ENCODE results near the gene HIPK2. TPM values are rescaled to one million over a fixed set of nuclear protein-coding genes. Genes with fewer than 3 reads are reported as not detected.
A peak's percentile ranks its signal among the peaks of the same experiment; 100 is the strongest.

HIPK2 gene
- total RNA-seq, 2 donors from 2014 or later: 95.1 to 125 TPM

- Histone ChIP-seq H3K4me3 (ENCODE audit: low read length) (no peak overlapping the region), H3K36me3 (ENCODE audit: control insufficient read depth, insufficient read depth, low read length) (peaks cover 59% of the 10 kb centered on the region), H3K27me3 (ENCODE audit: control insufficient read depth, insufficient read depth, low read length, poor library complexity, severe bottlenecking) (no peaks in the 10 kb centered on the region), H3K27ac (ENCODE audit: low read depth, low read length) (no peak overlapping the region), H3K9me3 (ENCODE audit: control insufficient read depth, low read length) (no peaks in the 10 kb centered on the region), H3K9ac (ENCODE audit: extremely low read depth, low read length, poor library complexity, severe bottlenecking) (no peak overlapping the region), H3K4me1 (ENCODE audit: control insufficient read depth, insufficient read depth, low read length) (no peaks in the 10 kb centered on the region)
- Mint-ChIP-seq H3K27ac (no peak overlapping the region), H3K36me3 (ENCODE audit: low read depth) (peaks cover 19% of the 10 kb centered on the region), H3K9me3 (no peaks in the 10 kb centered on the region), H3K4me3 (no peak overlapping the region), H3K4me1 (peaks cover 4% of the 10 kb centered on the region), H3K27me3 (ENCODE audit: insufficient read depth) (no peaks in the 10 kb centered on the region)
- no peak for TF ChIP-seq CTCF (conservative IDR thresholded peaks at IDR 0.05)
- peak; percentile 17 for DNase-seq
- WGBS, 2 experiments (ENCODE audit: insufficient coverage in 1 of 2, insufficient read length in 1 of 2): 67 to 90% methylated on average over 1 to 5 of the region's 5 CpGs
Measured at GRCh38 chr7:139703487-139704307, 74.1 kb downstream of the HIPK2 start.

DNA sequence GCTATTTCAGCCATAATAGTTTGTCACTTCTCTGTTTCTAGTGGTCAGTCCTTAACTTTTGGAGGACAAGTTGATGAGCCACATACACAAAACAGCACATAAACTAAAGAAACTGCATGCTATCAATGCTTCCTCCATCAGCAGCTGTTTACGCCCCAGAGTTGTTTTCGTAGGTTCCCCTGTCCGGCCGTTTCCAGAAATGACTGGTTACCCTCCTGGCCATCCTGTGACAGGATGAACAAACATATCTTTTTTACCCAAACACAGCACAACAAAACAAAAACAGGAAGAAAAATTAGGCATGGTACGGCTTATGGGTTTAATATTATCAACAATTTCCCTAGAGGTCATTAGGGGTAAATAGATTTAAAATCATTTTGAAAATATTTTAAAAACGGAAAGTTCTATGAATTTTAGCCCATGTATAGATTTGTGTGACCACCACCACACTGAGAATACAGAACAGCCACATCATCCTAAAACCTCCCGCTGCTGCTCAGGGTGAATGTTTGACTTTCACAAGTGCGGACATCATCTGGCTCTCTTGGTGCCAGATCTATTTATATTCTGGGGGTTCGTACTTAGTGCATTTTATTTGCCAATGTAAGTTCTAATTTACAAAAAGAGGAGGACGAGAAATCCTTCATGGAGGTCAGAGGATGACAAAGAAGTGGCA lies 74.8 kb downstream of the HIPK2 start:
- Histone ChIP-seq H3K36me3 (ENCODE audit: control insufficient read depth, insufficient read depth, low read length) (peaks cover 63% of the 10 kb centered on the region), H3K4me3 (ENCODE audit: low read length) (no peak overlapping the region), H3K27me3 (ENCODE audit: control insufficient read depth, insufficient read depth, low read length, poor library complexity, severe bottlenecking) (no peaks in the 10 kb centered on the region), H3K9me3 (ENCODE audit: control insufficient read depth, low read length) (no peaks in the 10 kb centered on the region), H3K4me1 (ENCODE audit: control insufficient read depth, insufficient read depth, low read length) (no peaks in the 10 kb centered on the region), H3K9ac (ENCODE audit: extremely low read depth, low read length, poor library complexity, severe bottlenecking) (no peak overlapping the region), H3K27ac (ENCODE audit: low read depth, low read length) (no peak overlapping the region)
- WGBS, 2 experiments (ENCODE audit: insufficient coverage in 1 of 2, insufficient read length in 1 of 2): 92 to 100% methylated on average over 5 to 10 of the region's 10 CpGs
- peak; percentile 15 for DNase-seq
- Mint-ChIP-seq H3K4me3 (no peak overlapping the region), H3K27me3 (ENCODE audit: insufficient read depth) (no peaks in the 10 kb centered on the region), H3K9me3 (no peaks in the 10 kb centered on the region), H3K36me3 (ENCODE audit: low read depth) (peaks cover 19% of the 10 kb centered on the region), H3K27ac (no peak overlapping the region), H3K4me1 (peaks cover 4% of the 10 kb centered on the region)
- TF ChIP-seq CTCF (conservative IDR thresholded peaks at IDR 0.05): no peak

DNA sequence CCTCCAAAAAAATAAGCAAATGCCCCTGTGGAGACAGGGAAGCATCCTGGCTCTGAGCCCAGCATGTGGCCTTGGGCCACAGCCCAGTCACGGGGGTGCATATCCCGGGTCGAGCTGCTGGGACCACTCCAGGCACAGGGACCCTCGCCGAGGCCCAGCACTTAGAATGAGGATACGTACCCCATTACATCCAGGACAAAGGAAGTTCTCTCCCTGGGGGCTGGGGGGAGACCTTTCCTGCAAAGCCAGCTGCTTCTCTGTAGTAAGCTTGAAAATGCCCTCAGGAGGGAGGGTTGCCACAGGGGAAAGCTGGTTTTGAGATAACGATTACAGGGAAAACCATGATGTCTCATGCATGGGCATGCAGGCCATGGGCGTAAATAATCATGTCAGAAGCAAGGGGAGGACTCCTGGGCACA lies 75.5 kb downstream of the HIPK2 start:
- H3K36me3 Mint-ChIP-seq (ENCODE audit: low read depth): peaks cover 13% of the 10 kb centered on the region
- 85 to 89% methylated on average over 5 to 8 of the region's 8 CpGs for WGBS, 2 experiments (ENCODE audit: insufficient coverage in 1 of 2, insufficient read length in 1 of 2)
- no peak for TF ChIP-seq CTCF (conservative IDR thresholded peaks at IDR 0.05)
- Histone ChIP-seq H3K4me3 (ENCODE audit: low read length) (no peak overlapping the region), H3K9ac (ENCODE audit: extremely low read depth, low read length, poor library complexity, severe bottlenecking) (no peak overlapping the region), H3K27me3 (ENCODE audit: control insufficient read depth, insufficient read depth, low read length, poor library complexity, severe bottlenecking) (no peaks in the 10 kb centered on the region), H3K4me1 (ENCODE audit: control insufficient read depth, insufficient read depth, low read length) (no peaks in the 10 kb centered on the region), H3K27ac (ENCODE audit: low read depth, low read length) (peak overlapping the region; percentile 39), H3K9me3 (ENCODE audit: control insufficient read depth, low read length) (no peaks in the 10 kb centered on the region), H3K36me3 (ENCODE audit: control insufficient read depth, insufficient read depth, low read length) (peaks cover 63% of the 10 kb centered on the region)
- H3K4me1 Mint-ChIP-seq: peaks cover 4% of the 10 kb centered on the region
- peak; percentile 44 for DNase-seq
- no peak overlapping the region for H3K4me3 Mint-ChIP-seq
- H3K27me3 Mint-ChIP-seq (ENCODE audit: insufficient read depth): no peaks in the 10 kb centered on the region
- no peak overlapping the region for H3K27ac Mint-ChIP-seq
- no peaks in the 10 kb centered on the region for H3K9me3 Mint-ChIP-seq
